GM19193 (cell line): ENCODE results near the gene FAM174C.

Experiments used
- POLR2A ChIP-seq: IDR thresholded peaks from 4 replicates; pipeline ENCODE4 v1.6.1; 2011; ENCODE audit not compliant: insufficient read depth, insufficient read length; ENCODE audit errors: extremely low read depth

The FAM174C gene

GRCh38 chr19:1234051-1234954 lies 41.0 kb upstream of the FAM174C start:
- TF ChIP-seq POLR2A = no peak

GRCh38 chr19:1234955-1235380 lies 40.4 kb upstream of the FAM174C start:
- TF ChIP-seq POLR2A = no peak

DNA sequence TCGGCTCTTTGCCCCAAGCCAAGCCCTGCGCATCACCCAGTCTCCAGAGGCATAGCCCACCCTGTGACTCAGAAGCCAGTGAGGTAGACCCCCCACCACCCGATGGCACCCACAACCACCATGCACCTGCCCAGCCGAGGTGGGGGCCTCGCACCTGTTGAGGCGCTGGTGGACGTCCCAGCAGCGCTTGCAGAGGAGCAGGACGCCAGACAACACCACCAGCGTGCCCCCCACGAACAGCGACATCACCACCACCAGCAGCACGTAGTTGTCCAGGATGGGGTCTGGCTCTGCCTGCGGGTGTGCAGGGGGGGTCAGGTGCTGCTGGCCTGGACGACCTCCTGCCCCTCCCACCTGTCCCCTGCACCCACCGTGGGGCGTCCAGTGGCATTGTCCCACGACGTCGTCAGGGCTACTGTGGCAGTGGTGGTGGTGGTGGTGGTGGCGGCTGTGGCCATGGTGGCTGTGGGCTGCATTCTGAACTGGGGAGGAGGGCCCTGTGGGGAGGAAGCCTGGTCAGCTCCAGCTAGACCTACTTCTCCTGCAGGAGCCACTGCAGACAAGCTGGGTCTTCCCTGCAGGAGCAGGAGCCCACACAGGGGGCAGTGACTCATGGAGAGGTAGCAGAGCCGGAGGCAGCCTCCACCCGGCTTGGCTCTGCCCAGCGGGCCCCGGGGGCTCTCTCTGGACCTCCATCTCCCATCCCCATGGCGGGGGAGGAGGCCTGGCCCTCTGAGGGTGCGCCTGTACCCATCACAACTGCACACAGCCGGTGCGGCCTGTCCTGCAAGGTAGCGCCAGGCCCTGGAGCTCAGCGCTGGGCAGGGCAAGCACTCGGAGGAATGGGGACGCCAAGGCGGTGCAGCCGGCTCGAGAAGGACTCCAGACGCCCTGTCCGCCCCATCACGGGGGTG lies 39.4 kb upstream of the FAM174C start:
- no peak for TF ChIP-seq POLR2A

DNA sequence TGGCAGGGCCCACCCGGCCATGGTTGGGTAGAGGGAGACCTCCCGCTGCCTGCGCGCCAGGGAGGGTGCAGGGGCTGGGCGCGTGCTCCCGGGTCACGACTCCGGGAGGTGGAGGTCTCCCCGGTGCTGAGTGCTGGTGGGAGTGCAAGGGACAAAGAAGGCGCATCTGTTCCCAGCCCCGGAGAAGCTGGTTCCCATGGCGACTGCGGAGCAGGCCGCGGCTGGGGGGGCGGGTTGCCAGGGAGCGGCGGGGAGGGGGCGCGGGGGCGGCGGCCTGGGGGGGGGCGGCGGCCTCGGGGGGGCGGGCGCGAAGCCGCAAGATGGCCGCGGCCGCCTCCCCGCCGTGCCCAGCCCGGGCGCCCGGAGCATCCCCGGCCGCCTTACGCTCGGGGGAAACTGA lies 38.8 kb upstream of the FAM174C start:
- no peak for TF ChIP-seq POLR2A

- no peak for TF ChIP-seq POLR2A
These were observed 38.2 kb upstream of the FAM174C start for GRCh38 chr19:1237027-1237659.

- no peak for TF ChIP-seq POLR2A
These were observed 37.5 kb upstream of the FAM174C start, which contains the start of gene CBARP for GRCh38 chr19:1237754-1238368. TSS of gene CBARP (minus strand) at chr19:1238005. CDS start at chr19:1236100, 1,905 bp downstream.

GRCh38 chr19:1238369-1239303 lies 36.7 kb upstream of the FAM174C start:
- TF ChIP-seq POLR2A = no peak

DNA sequence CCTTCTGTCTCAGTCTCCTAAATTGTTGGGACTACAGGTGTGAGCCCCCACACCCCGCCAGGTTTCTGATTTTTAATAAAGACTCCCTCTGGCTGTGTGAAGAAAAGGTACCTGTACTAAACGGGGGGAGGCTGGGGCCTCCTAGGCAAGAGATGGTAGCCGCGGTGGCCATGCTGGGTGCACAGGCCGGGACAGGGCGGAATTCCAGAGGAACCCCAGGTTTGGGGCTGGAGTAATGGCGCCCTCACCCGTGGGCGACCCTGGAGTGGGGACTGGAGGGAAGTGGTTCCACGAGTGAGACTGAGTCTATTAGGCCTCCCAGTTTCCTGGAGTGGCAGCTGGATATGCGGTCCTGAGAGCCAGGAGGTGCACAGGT lies 35.9 kb upstream of the FAM174C start:
- TF ChIP-seq POLR2A = no peak

- no peak for TF ChIP-seq POLR2A
These were observed 35.3 kb upstream of the FAM174C start for GRCh38 chr19:1239796-1240737.

DNA sequence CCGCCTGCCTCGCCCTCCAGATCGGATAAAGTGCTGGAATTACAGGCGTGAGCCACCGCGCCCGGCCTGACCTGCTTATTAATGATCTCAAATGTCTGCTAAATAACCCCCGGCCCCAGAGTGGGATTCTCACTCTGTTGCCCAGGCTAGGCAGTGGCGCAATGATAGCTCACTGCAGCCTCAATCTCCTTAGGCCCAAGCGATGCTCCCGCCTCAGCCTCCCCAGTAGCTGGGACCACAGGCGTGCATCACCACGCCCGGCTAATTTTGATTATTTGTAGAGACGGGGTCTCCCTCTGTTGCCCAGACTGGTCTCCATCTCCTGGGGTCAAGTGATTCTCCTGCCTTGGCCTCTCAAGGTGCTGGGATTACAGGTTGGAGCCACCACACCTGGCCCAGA lies 34.4 kb upstream of the FAM174C start:
- TF ChIP-seq POLR2A = no peak

- TF ChIP-seq POLR2A = peak; percentile 67
These were observed 33.8 kb upstream of the FAM174C start, which contains the start of gene ATP5F1D for GRCh38 chr19:1241417-1242095. TSS of gene ATP5F1D (plus strand) at chr19:1241751. CDS start at chr19:1241851, 100 bp downstream.
